ENCODE results near the gene SARNP. TPM values are rescaled to one million over a fixed set of nuclear protein-coding genes. Genes with fewer than 3 reads are reported as not detected.

SARNP gene
- total RNA-seq, 3 donors from 2014 or later = 38.7 to 45.9 (median 41.3) TPM

GRCh38 chr12:55861396-55861795, 43.9 kb upstream of the SARNP start:
- intact Hi-C loops (cut with DNase I, micrococcal nuclease) = no loop called here
- TF ChIP-seq CTCF (IDR thresholded peaks at IDR 0.05) = no peak
- Histone ChIP-seq H3K36me3 (ENCODE audit: low read depth) (no peaks in the 10 kb centered on the region), H3K9me3 (peaks cover 10% of the 10 kb centered on the region), H3K4me3 (no peak overlapping the region), H3K4me1 (ENCODE audit: low read depth) (no peaks in the 10 kb centered on the region)
- ATAC-seq (no peak), DNase-seq (no peak)

DNA sequence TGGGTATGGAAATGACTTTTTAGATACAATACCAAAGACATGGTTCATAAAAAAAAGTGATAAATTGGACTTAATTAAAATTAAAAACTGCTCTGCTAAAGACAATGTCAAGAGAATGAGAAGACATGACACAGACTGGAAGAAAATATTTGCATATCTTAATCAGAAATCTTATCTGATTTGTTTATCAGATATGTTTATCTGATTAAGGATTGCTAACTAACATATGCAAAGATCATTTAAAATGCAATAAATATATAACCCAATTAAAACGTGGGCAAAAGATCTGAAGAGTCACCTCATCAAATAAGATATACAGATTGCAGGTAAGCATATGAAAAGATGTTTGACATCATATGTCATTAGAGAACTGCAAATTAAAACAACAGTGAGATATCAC, 35.2 kb upstream of the SARNP start:
- H3K9me3 ChIP-seq = no peaks in the 10 kb centered on the region
- ATAC-seq = no peak
- no peak for TF ChIP-seq CTCF (IDR thresholded peaks at IDR 0.05)
- H3K36me3 ChIP-seq (ENCODE audit: low read depth) = no peaks in the 10 kb centered on the region
- intact Hi-C loops (cut with DNase I, micrococcal nuclease) = no loop called here
- H3K4me3 ChIP-seq = no peak overlapping the region
- DNase-seq = no peak
- no peaks in the 10 kb centered on the region for H3K4me1 ChIP-seq (ENCODE audit: low read depth)

DNA sequence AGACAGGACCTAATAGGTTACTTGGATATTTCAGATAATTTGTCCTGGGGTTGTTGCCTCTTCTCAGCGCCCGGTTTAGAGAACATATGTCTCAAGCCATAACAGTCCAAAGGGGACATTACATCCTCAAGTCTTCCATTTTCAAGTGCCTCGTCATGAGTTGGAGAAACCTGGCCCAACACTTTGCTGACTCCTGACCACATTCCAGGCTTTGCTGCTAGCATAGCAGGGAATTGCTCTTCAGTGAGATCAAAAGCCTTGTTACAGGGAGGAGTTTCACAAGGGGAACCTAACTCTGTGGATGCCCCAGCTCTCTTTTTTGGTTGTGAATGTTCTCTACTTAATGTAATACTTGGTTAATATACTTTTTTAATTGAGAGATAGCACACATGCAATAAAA, 33.4 kb upstream of the SARNP start:
- ATAC-seq (no peak), DNase-seq (no peak)
- TF ChIP-seq CTCF (IDR thresholded peaks at IDR 0.05) = no peak
- intact Hi-C loops (cut with DNase I, micrococcal nuclease) = no loop called here
- Histone ChIP-seq H3K36me3 (ENCODE audit: low read depth) (no peaks in the 10 kb centered on the region), H3K9me3 (no peaks in the 10 kb centered on the region), H3K4me3 (no peak overlapping the region), H3K4me1 (ENCODE audit: low read depth) (no peaks in the 10 kb centered on the region)

GRCh38 chr12:55850401-55850800, 32.9 kb upstream of the SARNP start:
- no peaks in the 10 kb centered on the region for H3K4me1 ChIP-seq (ENCODE audit: low read depth)

DNA sequence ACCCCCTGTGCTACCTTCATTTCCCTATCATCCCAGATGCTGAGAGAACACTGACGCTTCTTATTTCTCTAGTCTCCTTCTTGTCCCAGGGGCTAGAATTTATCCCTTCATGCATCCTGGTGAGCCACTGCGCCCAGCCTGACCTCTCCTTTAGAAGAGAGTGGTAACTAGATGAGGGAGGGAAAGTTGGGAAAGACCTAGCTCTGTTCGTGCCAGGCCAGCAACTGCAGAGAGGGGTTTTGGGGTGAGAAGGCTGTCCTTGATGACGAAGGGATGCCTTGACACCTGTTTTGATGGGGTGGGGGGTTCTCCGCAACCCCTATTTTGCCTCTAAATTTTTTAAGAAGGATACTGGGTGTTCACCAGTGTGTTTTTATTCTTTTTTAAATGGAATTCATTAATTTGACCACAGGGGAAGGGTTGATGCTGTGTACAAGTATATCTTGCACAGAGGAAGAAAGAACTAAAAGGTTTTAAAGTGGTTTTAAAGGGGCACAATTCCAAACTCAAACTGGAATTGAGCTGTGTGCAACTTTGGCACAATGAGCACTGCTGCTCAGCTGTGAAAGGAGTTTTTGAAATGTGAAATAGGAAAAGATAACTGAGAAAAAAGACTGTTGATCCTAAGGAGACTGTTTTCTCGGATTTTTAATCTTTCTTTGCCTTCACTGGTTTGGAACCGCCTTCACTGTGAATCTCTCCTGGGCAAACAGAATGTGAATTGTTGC, 32.3 kb upstream of the SARNP start:
- no peaks in the 10 kb centered on the region for H3K36me3 ChIP-seq (ENCODE audit: low read depth)
- ATAC-seq = no peak
- no peaks in the 10 kb centered on the region for H3K4me1 ChIP-seq (ENCODE audit: low read depth)
- H3K4me3 ChIP-seq = no peak overlapping the region
- DNase-seq = no peak
- TF ChIP-seq CTCF (IDR thresholded peaks at IDR 0.05) = no peak
- no peaks in the 10 kb centered on the region for H3K9me3 ChIP-seq
- intact Hi-C loops (cut with DNase I, micrococcal nuclease) = no loop called here

More at GRCh38 chr12:55850401-55850800, 32.9 kb upstream of the SARNP start:
- no peak overlapping the region for H3K4me3 ChIP-seq
- H3K36me3 ChIP-seq (ENCODE audit: low read depth) = no peaks in the 10 kb centered on the region
- H3K9me3 ChIP-seq = no peaks in the 10 kb centered on the region
- DNase-seq (no peak), ATAC-seq (no peak)
- intact Hi-C loops (cut with DNase I, micrococcal nuclease) = no loop called here
- TF ChIP-seq CTCF (IDR thresholded peaks at IDR 0.05) = no peak

All from mucosa of descending colon (tissue), 3 donors.